NCI-H82 (cell line): ENCODE data around the gene KCNIP1.
"Not testable (repeated sequence)": the region's sequence is repeated elsewhere in the genome, so short reads cannot be mapped to it uniquely, and the experiment has no call there.

Source experiments
- DNase-seq: peaks from one replicate; lab custom pipeline; 2025; lab: John Stamatoyannopoulos, UW

KCNIP1 gene

DNA sequence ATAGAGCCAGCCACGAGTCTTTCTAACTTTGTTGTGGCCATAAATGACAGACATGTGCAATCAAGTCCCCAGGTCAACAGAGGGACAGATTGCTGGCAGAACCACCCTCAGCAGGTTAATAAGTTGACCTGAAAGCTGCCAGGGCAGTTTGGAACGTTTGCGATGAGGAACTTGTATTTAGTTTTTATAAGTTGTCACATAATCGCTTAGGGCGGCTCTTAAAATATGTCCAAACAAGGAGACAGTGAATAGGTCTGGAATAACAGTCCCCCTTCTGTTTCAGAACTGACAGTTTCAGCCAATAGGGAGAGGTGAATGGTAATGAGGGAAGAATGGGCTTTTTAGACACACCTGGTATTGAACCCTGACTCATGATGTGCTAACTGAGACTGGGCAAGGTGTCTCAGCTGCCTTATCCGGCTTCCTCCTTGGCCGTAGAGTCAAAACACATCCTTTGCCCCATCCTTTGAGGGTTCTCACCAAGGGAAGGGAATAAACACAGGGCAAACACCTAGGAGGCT, 246.2 kb downstream of the KCNIP1 start:
- no peak for DNase-seq

GRCh38 chr5:170750791-170751190, 247.0 kb downstream of the KCNIP1 start:
- DNase-seq = no peak

DNA sequence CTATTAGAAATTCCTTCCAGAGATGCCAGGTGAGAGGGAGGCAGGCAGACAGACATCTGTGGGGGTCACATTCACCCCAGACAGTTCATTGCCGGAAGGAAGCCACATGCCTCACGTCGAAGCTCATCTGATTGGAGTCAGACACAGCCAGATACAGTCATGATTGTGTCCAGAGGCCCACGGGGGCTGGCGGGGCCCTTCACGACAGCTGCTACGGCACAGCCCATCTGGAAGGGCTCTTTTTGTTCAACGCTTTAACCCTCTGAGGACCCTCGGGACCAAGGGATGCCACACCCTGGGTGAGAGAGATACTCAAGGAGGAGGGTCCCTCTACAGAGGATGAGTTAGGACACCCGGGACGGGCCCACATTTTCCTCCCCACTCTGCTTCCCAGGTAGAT, 247.8 kb downstream of the KCNIP1 start:
- DNase-seq = no peak

GRCh38 chr5:170752257-170753215, 248.7 kb downstream of the KCNIP1 start:
- no peak for DNase-seq

DNA sequence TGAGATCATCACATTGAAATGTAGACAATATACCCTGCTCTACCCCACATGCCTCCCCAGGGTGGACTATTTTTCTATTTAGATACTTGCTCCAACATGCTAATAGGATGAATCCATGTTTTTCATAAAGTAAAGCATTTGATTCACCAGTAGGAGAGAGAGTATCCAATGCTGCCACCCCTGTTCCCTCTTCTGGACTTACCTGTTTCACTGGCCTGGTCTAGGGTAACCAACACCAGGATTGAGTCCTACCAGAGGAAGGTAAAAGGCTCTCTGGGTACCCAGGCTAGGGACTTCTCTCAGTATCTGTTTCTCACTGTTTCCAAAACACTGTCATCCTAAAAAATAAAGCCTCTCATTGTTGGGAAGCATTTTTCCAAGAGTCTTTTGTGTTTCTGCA, 249.5 kb downstream of the KCNIP1 start:
- no peak for DNase-seq

GRCh38 chr5:170754508-170754907, 250.7 kb downstream of the KCNIP1 start:
- DNase-seq = not testable (repeated sequence)

DNA sequence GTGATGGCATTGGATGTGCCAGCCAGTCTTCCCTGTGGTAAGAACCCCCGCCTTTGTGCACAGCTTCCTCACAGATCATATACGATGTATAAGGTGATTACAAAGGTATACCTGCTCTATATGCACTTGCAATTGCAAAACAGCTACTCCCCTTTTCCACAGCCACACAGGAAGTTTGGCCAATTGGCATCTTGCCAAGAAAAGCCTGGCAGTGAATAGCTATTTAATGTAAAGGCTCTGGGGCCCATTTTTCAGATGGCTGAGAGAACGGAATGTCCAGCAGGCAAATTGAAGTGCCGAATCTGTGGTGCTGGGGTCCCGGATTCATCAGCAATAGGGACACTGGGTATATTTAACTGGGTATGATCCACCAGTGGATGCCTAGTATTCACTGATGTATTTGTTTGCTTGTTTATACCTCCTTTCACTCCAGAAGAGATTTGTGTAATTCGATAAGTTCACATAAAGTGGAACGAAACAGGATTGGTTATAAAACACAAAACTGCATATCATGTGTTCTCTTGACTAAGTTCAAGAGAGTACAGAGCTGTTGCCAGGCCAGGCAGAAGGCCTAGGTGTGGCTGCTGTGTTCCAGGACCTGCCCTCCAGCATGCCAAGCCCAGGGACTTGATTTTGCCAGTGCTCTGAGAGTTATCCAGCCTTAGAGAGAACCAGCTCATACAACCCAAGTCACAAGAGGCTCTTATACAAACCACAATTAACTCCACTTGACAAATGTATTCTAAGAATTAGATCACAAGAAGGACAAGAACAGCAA, 252.0 kb downstream of the KCNIP1 start:
- DNase-seq = no peak

DNA sequence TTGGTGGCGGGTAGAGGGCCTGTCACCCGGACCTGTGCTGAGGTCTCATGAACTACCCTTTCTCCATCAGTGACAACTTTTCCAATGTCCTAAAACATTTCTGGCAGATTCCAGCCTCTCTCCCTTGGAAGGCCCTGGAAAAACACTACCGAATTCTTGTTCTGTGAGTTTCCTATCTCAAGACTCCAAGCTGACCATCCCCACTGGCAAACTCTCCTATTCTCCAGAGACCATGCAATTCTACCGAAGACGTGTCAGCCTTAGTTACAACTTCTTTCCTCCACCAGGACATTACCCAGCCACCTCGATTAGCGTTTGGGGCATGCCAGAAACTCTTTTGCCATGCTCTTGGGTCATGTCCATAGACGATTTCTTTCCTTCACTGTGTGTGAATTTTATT, 252.9 kb downstream of the KCNIP1 start:
- no peak for DNase-seq

DNA sequence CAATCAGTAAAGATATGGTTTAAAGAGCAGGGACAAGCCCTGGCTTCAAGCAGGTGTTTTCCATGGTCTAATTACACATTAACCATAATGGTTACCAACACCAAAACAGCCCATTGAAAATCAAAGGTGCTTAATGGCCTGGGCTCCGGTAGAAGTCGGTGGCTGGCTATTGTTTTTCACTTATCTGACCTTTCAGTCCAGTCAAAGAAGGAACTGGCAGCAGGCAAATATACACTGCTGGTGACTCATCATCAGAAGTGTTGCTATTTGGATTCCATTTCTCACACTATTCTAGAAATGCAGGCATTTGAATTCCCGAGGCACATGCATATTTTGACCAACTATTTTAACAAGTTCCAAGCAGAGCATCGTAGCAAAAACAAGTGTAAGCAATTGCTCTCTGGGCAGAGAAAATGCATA, 253.4 kb downstream of the KCNIP1 start:
- no peak for DNase-seq

- no peak for DNase-seq
Observed at GRCh38 chr5:170757669-170758068, 253.8 kb downstream of the KCNIP1 start.

DNA sequence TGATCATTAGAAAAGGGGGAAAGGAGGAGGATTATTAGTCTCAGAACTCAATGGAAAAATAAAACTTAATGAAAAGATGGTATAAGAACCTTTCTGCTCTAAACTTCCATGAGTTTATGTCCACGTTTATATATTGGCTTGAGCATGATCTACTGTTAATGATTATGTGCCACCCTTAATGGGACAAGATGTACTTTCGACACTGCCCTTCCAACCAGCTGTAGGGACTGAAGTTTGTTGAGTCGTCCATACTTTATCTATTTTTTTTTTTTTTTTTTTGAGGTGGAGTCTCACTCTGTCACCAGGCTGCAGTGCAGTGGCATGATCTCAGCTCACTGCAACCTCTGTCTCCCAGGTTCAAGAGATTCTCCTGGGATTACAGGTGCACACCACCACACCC, 254.7 kb downstream of the KCNIP1 start:
- no peak for DNase-seq

- no peak for DNase-seq
Observed at GRCh38 chr5:170760113-170760512, 256.3 kb downstream of the KCNIP1 start.

DNA sequence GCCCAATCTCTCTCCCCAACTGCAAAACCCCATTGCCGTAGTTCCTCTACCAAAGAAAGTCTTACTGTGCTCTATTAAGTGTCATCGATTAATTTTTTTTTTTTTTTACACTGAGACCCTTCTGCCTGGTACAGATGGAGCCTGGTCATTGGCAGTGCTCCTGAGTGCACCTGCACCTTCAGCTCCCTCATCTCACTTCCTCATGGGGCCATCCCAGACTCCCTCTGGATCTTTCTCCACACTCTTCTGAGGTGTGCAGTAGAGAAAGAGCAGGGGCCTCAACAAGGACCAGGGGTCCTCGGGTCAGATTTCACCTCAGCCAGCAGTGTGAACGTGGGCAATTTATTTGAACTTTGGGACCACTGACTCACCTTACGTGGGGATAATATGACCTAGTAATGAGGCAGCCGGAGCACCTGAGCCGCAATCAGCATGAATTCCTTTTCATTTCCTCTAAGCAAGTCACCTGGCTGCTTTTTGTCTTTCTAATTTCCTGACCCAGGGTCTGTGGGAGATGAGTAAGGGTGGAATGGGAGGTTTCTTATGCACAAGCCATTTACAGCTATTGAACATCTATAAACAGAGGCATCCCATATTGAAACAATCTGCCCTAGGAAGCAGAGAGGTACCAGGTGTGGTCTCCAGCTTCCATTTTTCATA, 257.4 kb downstream of the KCNIP1 start:
- DNase-seq = no peak

- DNase-seq = no peak
Observed at GRCh38 chr5:170761708-170762066, 257.9 kb downstream of the KCNIP1 start.

- DNase-seq = not testable (repeated sequence)
Observed at GRCh38 chr5:170762298-170762697, 258.5 kb downstream of the KCNIP1 start.

DNA sequence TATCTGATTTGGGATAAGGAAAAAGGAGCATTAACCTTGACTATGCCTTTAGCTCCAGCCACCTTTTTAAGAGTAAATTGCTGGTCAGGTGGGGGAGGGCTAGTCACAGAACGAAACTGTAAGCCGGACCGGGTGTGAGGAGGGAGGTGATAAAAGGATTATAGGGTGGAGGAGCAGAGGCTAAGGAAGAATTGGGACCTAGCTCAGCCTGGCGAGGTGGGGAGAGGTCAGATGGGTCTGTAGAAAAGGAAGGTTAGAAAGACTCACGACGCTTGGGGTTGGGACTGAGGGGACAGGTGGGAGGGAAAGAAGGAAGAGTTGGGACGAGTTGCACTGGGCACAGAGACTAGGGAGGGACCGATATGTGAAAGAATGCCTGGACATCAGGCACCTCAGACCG, 262.0 kb downstream of the KCNIP1 start:
- DNase-seq = not testable (repeated sequence)

- no peak for DNase-seq
Observed at GRCh38 chr5:170769246-170769645, 265.4 kb downstream of the KCNIP1 start.

DNA sequence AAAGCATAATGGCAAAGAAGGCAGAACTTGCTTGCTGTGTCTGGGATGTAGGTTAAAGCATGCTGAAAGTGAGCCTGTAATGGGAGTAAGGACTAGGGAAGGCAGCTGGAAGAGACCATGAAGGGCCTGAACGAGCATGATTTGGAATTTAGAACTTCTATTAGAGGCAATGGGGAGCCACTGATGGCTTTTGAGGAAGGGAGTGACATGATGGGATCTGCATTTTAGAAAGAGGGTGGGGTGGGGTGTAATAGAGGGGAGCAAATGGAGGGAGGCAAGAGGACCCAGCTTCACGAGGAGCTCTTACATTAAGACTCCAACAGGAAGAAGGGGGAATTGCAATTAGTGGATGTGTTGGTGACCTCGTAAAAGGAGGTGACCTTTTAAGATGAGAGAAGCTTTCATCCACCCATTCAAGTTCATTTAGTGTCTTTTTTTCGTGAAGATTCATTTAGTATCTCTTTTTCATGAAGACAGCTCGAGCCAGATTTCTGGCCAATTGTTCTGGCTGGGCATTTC, 266.1 kb downstream of the KCNIP1 start:
- no peak for DNase-seq

DNA sequence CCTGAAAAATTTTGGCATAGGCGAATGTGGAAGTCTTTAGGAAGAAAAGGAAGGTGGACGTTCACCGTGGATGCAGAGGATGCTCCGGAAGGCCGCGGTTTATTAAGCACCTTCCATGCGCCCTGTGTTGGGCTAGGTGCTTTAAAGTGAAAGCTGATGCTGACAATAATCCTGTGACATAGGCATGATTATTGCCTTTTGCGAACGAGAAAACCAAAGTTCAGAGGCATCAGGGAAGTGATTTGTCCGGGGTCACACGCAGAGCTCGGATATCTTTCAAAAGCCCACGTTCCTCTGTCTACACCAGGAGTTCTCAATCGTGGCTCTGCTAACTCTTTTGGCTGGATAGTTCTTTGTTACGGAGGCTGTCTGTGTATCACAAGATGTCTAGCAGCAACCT, 267.7 kb downstream of the KCNIP1 start:
- DNase-seq = no peak

DNA sequence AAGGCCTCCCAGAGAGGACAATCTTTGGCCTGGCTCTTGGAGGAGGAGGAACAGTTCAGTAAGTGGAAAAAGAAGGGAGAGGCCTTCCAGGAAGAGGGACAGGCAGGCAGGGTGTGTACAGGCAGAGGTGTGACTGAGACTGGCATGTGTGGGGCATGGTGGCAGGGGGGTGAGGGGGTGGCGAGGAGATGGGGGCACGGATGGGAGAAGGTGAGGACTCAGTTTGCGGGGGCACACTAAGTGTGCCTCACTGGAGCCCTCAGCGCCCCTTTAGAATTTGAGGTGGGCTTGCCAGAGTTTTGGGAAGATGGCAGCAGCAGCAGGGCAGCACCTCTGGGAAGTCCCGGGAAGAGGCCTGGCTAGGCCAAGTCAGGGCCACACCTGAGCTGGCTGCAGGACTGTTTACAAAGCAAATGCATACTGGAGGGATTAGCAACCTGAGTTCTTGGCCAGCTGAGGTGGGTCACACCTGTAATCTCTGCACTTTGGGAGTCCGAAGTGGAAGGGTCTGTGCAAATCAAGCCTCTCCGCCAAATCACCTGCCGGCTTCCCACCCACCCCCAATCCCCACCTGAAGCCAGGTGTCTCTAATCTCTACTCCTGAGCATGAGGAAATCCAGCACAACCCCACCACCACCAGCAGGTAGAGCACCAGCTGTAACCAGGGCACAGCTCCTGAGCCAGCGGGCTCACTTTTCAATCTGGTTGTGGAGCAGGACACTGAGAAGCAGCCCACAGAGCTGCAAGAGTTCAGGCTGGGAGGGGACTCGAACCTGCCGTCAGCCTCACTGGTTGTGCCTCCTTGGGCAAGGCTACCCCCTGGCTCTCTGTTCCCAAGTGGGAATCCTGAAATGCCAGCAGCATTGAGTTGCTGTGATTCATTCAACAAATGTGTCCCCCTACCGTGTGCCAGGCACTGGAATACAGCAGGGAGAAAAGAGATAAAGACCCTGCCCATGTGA, 269.5 kb downstream of the KCNIP1 start:
- no peak for DNase-seq

GRCh38 chr5:170774831-170775230, 271.0 kb downstream of the KCNIP1 start:
- no peak for DNase-seq
